ENCODE results near the gene POLR3B.
"Not testable (repeated sequence)": the region's sequence is repeated elsewhere in the genome, so short reads cannot be mapped to it uniquely, and the experiment has no call there.

The POLR3B gene

GRCh38 chr12:106357549-106358395 lies at the start of gene POLR3B:
Gene POLR3B, plus strand, starts transcription at chr12:106357748. Its CDS starts 132 bp downstream, at chr12:106357880.
- DNase-seq (ENCODE audit: low spot score): peak; percentile 96

- no peak for DNase-seq (ENCODE audit: low spot score)
These were observed 49.4 kb upstream of the POLR3B start for GRCh38 chr12:106308121-106308520.

GRCh38 chr12:106308611-106309010 lies 48.9 kb upstream of the POLR3B start:
- no peak for DNase-seq (ENCODE audit: low spot score)

- no peak for DNase-seq (ENCODE audit: low spot score)
These were observed 47.7 kb upstream of the POLR3B start for GRCh38 chr12:106309671-106310505.

- DNase-seq (ENCODE audit: low spot score): no peak
These were observed 46.9 kb upstream of the POLR3B start for GRCh38 chr12:106310687-106311086.

- DNase-seq (ENCODE audit: low spot score): no peak
These were observed 46.4 kb upstream of the POLR3B start for GRCh38 chr12:106311139-106311538.

- not testable (repeated sequence) for DNase-seq (ENCODE audit: low spot score)
These were observed 44.1 kb upstream of the POLR3B start for GRCh38 chr12:106313413-106313812.

- DNase-seq (ENCODE audit: low spot score): no peak
These were observed 42.0 kb upstream of the POLR3B start for GRCh38 chr12:106315523-106315922.

GRCh38 chr12:106317406-106318082 lies 40.0 kb upstream of the POLR3B start:
- no peak for DNase-seq (ENCODE audit: low spot score)

GRCh38 chr12:106321139-106321850 lies 36.3 kb upstream of the POLR3B start:
- peak; percentile 65 for DNase-seq (ENCODE audit: low spot score)

- DNase-seq (ENCODE audit: low spot score): no peak
These were observed 34.0 kb upstream of the POLR3B start for GRCh38 chr12:106323537-106323936.

GRCh38 chr12:106327309-106327869 lies 30.2 kb upstream of the POLR3B start:
- DNase-seq (ENCODE audit: low spot score): no peak

- DNase-seq (ENCODE audit: low spot score): no peak
These were observed 28.8 kb upstream of the POLR3B start for GRCh38 chr12:106328735-106329134.

GRCh38 chr12:106329231-106329982 lies 28.1 kb upstream of the POLR3B start:
- no peak for DNase-seq (ENCODE audit: low spot score)

- DNase-seq (ENCODE audit: low spot score): no peak
These were observed 25.9 kb upstream of the POLR3B start for GRCh38 chr12:106331599-106331998.

- no peak for DNase-seq (ENCODE audit: low spot score)
These were observed 25.0 kb upstream of the POLR3B start for GRCh38 chr12:106332536-106332935.

GRCh38 chr12:106333010-106333409 lies 24.5 kb upstream of the POLR3B start:
- DNase-seq (ENCODE audit: low spot score): no peak

- DNase-seq (ENCODE audit: low spot score): no peak
These were observed 23.8 kb upstream of the POLR3B start for GRCh38 chr12:106333756-106334155.

GRCh38 chr12:106341086-106341877 lies 16.3 kb upstream of the POLR3B start:
- no peak for DNase-seq (ENCODE audit: low spot score)
